ENCODE results near the gene PMIS2.
A peak's percentile ranks its signal among the peaks of the same experiment; 100 is the strongest.

PMIS2 gene

GRCh38 chr19:35544110-35544802 lies 41.7 kb upstream of the PMIS2 start:
- no peak for DNase-seq (ENCODE audit: low read depth)
- peak overlapping the region; percentile 89 for H3K4me3 ChIP-seq (ENCODE audit: low read depth, low read length)
- in situ Hi-C loops (cut with HindIII; ENCODE audit: low sequenced_read_pairs) = no loop called here
- no peak for TF ChIP-seq CTCF (IDR thresholded peaks at IDR 0.05; ENCODE audit: low read depth, low read length, missing control alignments)

GRCh38 chr19:35545001-35545854 lies 40.7 kb upstream of the PMIS2 start, which contains the start of gene TMEM147:
TMEM147 (plus strand) TSS chr19:35545626; CDS start chr19:35545740, 114 bp downstream.
- in situ Hi-C loops (cut with HindIII; ENCODE audit: low sequenced_read_pairs) = no loop called here
- peak within 1 kb of the TSS; percentile 89 for H3K4me3 ChIP-seq (ENCODE audit: low read depth, low read length)
- peak; percentile 42 for DNase-seq (ENCODE audit: low read depth)
- no peak for TF ChIP-seq CTCF (IDR thresholded peaks at IDR 0.05; ENCODE audit: low read depth, low read length, missing control alignments)

- in situ Hi-C loops (cut with HindIII; ENCODE audit: low sequenced_read_pairs) = no loop called here
- TF ChIP-seq CTCF (IDR thresholded peaks at IDR 0.05; ENCODE audit: low read depth, low read length, missing control alignments) = no peak
- H3K4me3 ChIP-seq (ENCODE audit: low read depth, low read length) = peak overlapping the region; percentile 89
- DNase-seq (ENCODE audit: low read depth) = no peak
Observed at GRCh38 chr19:35545855-35546381, 40.1 kb upstream of the PMIS2 start.

- peak overlapping the region; percentile 89 for H3K4me3 ChIP-seq (ENCODE audit: low read depth, low read length)
- DNase-seq (ENCODE audit: low read depth) = no peak
- TF ChIP-seq CTCF (IDR thresholded peaks at IDR 0.05; ENCODE audit: low read depth, low read length, missing control alignments) = no peak
- in situ Hi-C loops (cut with HindIII; ENCODE audit: low sequenced_read_pairs) = no loop called here
Observed at GRCh38 chr19:35546532-35546931, 39.4 kb upstream of the PMIS2 start.

- H3K4me3 ChIP-seq (ENCODE audit: low read depth, low read length) = no peak overlapping the region
- peak; percentile 70 for TF ChIP-seq CTCF (IDR thresholded peaks at IDR 0.05; ENCODE audit: low read depth, low read length, missing control alignments)
- in situ Hi-C loops (cut with HindIII; ENCODE audit: low sequenced_read_pairs) = no loop called here
- DNase-seq (ENCODE audit: low read depth) = peak; percentile 52
Observed at GRCh38 chr19:35549174-35549788, 36.7 kb upstream of the PMIS2 start.

GRCh38 chr19:35549879-35550523 lies 36.0 kb upstream of the PMIS2 start:
- H3K4me3 ChIP-seq (ENCODE audit: low read depth, low read length) = no peak overlapping the region
- DNase-seq (ENCODE audit: low read depth) = no peak
- in situ Hi-C loops (cut with HindIII; ENCODE audit: low sequenced_read_pairs) = no loop called here
- TF ChIP-seq CTCF (IDR thresholded peaks at IDR 0.05; ENCODE audit: low read depth, low read length, missing control alignments) = no peak
